HS-27A (cell line): Measurements from ENCODE around the gene NRXN3.
"Not testable (repeated sequence)": the region's sequence is repeated elsewhere in the genome, so short reads cannot be mapped to it uniquely, and the experiment has no call there.

Experiments used
- DNase-seq: peaks from one replicate; pipeline ENCODE4 v3.0.0-alpha.2; 2012; ENCODE audit warnings: low read depth, missing footprints

The NRXN3 gene

GRCh38 chr14:78403278-78403815, 233.2 kb downstream of the NRXN3 start:
- DNase-seq, result no peak

- DNase-seq, result no peak
These were observed 235.1 kb downstream of the NRXN3 start for GRCh38 chr14:78405079-78405856.

DNA sequence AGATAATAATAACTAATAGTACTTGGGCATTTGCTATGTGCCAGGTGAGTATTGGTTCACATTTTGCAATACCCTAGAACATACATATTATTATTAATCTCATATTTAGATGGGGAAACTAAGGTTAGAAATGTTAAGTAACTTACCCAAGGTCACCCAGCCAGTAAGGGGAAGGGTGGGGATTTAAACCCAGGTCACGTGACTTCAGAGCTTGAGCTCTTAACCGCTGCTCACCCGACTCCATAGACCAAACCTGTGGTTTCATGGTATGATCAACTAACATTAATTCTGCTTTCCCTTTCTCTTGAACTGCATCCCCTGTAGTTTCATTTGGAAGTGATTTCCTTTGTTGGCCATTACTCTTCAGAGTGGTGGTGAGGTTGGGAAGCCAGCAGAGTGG, 242.3 kb downstream of the NRXN3 start:
- DNase-seq, result no peak

GRCh38 chr14:78414172-78414571, 244.0 kb downstream of the NRXN3 start:
- no peak for DNase-seq

DNA sequence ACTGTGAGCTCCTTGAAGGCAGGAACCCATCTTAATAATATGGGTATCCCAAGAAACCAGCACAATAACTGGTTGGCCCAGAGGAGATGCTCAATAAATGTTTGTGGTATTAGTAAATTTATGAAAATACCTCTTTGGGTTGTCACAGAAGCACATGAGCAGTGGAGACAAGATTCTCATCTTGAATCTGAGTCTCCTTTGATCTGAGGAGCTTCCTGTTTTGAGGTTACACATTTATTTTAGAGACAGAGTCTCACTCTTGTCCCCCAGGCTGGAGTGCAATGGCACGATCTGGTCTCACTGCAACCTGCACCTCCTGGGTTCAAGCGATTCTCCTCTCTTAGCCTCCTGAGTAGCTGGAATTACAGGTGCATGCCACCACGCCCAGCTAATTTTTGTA, 247.4 kb downstream of the NRXN3 start:
- DNase-seq, result no peak

DNA sequence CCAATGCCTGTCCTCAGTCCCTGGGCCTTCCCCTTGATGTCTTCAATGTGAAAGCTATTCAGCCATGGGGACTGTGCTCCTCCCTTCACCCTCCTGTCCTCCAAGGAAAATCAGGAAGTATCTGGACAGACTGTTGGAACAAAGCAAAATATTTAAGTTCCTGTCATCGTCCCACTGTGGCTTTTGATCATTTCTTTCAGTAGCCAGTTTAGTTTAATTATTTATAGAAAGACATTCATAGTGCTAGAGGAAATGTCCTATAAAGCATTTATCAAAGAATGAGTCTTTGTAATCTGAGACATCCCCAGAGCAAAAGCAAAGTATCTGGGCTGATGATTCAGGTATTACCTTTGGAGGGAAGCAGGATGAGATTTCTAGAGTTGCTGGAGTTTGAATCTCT, 254.1 kb downstream of the NRXN3 start:
- DNase-seq, result no peak

DNA sequence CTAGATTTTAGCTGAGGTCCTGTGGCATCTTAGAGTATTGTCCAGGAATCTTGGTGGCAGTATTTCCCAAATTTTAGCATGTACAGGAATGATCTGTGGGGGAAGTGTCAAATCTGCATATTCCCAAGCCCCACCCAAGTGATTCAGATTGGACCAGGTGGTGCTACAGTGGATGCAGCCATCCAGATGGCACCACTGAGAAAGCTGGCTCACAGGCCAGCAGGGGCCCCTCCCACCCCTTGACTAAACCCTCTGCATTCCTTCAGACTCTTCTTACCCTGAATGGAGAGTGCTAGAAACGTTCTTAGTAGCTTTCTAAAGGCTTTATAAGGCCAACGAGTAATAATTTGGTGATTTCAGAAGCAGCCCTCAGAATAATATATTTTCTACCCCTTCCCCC, 255.2 kb downstream of the NRXN3 start:
- no peak for DNase-seq

DNA sequence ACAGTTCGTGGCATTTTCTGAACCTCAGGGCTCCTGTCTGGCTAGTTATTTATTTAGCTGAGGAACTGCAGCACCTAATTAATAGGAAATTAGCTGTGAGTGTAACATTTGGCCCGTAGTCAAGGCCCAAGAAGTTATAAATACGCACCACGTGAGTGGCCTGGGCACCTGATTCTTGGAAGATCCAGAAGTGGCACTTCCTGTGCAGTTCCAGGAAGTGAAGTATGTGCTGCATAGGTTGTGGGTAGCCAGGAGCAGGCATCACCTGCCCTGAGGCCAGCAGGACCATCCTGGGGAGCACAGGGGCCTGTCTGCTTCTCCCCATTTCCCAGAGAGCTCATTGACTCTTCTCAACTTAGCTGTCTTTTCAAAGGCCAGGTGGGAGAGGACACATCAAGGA, 255.6 kb downstream of the NRXN3 start:
- no peak for DNase-seq

DNA sequence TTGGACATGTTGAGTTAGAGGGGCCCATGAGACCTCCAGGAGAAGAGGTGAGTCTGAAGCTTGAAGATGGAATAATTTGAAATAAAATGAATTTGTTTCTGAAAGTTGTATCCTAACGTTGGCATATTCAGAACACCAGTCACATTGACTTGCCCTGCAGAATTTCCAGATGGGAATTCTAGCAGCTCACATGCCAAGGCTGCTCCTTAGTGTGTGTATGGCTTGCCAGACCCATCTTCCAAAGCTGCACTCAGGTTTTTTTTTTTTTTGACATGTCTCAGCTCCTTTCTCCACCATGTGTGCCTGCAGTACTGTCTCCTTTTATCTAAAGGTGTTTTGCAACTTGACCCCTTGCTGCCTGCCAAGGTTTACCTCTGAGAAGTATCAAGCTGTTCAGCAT, 261.9 kb downstream of the NRXN3 start:
- DNase-seq, result no peak

- not testable (repeated sequence) for DNase-seq
These were observed 267.3 kb downstream of the NRXN3 start for GRCh38 chr14:78437448-78437847.

DNA sequence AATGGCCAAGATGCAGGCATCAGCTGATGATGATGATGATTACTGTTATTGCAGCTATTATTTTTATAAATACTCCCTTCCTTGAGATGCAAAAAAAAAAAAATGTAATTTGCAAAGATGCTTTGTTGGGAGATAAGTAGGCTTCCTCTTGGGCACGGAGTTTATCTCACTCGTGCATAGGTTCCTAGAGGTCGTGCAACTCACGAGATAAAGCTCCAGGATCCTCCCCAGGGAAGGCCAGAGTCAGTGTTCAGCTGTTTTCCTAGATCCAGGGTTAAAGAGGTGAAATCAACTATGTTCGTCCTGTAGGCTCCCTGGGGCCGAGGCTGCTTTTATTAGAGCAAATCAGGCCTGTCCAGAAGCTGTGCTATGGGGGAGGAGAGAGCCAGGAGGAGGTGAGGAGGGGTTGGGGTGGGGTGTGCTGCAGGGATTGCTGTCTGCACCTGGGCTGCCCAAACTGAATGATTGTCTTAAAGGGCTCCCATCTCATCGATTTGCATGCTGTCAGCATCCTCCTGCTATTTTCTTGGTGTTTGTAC, 270.3 kb downstream of the NRXN3 start:
- DNase-seq, result no peak

GRCh38 chr14:78443834-78444233, 273.7 kb downstream of the NRXN3 start:
- DNase-seq, result no peak

DNA sequence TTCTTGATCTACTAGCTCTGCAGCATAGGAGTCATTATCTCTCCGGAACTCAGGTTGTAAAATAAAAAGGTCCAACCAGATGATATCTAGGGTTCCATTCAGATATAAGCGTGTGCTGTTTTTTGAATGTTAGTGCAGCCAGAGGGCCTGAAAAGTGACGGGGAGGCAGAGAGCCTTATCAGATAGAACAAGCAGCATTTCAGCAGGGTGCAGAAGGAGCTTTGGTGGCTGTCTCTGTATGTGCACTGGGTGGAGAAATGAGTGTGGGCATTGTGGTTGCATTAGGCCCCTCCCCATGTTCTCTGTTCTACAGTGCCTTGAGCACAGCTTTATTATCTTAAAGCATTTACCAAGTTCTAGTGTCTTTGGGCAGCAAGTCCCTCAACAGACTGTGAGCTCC, 275.1 kb downstream of the NRXN3 start:
- DNase-seq, result no peak

- no peak for DNase-seq
These were observed 276.6 kb downstream of the NRXN3 start for GRCh38 chr14:78446807-78447206.

DNA sequence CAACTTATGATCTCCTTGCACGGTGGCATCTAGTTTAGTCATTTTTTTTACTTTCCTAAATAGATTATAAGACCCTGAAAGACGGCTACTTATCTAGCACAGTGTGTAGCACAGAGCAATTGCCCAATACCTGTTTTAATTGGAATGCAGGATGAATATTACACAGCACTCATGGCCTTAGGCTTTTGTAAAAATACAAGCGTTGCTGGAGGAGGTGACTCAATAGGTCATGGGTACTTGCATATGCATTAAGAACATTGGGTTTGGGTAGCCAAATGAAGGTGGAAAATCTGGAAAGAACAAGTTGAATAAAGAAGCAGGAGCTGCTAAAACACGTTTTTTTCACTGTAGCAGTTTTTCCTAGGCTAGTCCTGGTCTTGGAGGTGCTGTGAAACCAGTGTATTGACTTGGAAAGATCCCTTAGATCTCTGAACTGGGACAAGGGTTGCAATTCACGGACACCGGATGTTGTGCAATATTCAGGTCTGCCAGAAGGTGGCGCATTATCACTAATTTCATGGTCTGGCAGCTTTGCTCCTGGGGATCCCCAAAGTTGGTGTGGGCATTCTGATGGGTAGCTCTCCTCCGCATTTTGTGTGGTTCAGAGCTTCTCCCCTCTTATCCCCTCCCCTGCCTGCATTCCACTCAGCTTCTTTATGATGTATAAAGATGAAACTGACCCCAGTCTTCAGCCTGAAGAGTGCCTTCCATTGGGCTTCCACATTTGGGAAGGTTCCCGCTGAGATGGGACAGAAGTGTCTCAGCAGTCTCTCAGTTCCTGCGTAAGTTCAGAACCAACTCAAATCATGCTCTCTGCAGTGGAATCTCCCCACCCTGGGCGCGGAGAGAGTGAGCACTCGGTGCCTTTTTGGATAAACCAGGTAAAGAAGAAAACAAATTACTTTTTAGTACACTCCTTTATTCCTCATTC, 278.3 kb downstream of the NRXN3 start:
- no peak for DNase-seq

DNA sequence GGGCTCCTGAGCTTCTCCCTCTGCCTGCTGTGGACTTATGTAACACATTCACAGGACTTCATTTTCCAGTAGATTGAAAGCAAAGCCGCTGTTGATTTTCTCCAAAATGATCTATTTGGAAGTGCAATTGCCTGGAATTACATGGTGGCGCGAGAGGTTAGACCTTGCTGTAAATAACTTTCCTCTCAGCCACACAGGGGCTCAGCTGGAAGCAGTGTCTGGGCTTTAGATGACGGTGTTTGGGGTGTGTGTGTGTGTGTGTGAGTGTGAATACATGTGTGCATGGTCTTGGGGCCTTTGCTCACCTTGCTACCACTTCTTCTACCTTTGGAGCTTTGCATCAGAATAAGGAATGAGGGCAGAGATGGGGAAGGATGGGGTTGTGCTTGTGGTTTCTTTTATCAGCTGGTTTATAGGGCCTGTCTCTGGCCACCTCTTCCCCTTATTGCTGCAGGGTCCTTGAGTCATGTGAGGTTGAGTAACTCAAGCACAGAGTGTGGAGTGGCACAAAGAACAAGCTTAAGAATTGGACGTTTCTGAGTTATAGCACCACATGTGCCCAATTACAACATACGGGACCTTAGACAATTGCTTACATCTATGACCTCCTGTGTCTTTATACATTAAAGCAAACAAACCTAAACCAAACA, 280.6 kb downstream of the NRXN3 start:
- no peak for DNase-seq

- DNase-seq, result no peak
These were observed 281.1 kb downstream of the NRXN3 start for GRCh38 chr14:78451319-78451695.

DNA sequence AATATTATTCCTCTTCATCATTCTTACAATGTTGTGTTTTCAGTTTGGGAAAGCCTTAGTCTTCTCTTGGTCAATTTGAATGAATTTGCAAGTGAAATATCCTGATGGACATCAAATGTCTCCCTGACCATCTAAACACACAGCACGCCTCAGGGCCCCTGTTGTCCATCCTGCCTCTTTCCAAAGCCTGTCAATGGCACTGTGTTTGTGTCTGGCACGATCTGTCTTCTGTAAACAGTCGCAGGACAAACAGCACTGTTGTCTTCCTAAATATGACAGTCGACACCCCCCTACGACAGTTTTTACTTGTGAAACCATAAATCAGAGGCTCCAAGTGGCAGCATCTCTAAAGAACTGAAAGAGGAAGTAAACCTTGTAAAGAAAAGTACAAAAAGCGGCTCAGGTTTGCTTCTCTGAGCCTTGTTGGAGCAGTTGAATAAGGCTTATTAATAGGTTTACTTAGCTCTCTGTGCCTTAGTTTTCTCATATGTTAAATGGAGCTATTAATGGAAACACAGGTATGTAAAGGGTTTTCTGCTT, 285.8 kb downstream of the NRXN3 start:
- DNase-seq, result no peak

DNA sequence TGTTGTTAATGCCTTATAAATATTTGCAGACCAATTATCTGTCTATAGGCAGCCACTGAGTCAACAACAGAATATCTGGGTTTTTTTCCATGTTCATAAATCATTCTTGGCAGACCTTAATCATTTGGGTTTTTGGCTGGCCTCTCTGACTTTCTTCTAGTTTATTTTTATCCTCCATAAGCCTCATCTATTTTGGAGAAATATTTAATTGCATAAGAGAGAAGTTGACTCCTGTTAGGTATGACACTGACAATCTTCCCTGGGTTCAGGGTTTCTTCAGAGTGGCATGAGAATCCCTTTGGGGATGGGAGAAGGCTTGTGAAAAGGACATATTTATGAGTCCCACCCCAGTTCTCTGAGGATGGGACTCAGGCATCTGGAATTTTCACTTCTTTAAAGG, 299.8 kb downstream of the NRXN3 start:
- DNase-seq, result no peak

GRCh38 chr14:78479127-78479780, 309.1 kb downstream of the NRXN3 start:
- no peak for DNase-seq

GRCh38 chr14:78484028-78484427, 313.9 kb downstream of the NRXN3 start:
- no peak for DNase-seq
